Vagina (tissue), 2 donors: ENCODE data around the gene NRARP.

Experiments used
- POLR2A ChIP-seq, 2 donors: fragments of 450-650 bp; IDR thresholded peaks; one replicate each; pipeline ENCODE4 v1.6.1; 2017; ENCODE audit warnings: antibody characterized with exemption in 2 of 2, mild to moderate bottlenecking in 2 of 2, moderate library complexity in 2 of 2
- TF ChIP-seq, protein P1 (sequence below), 3 experiments: fragments of 450-650 bp in 2 of 3; fragments of 200-600 bp in 1 of 3; sonication (generic) in 1 of 3; IDR thresholded peaks; one replicate each; pipeline ENCODE4 v1.5.1; 2017 to 2019; ENCODE audit warnings: antibody characterized with exemption in 3 of 3, mild to moderate bottlenecking in 2 of 3, moderate library complexity in 2 of 3

DNA sequence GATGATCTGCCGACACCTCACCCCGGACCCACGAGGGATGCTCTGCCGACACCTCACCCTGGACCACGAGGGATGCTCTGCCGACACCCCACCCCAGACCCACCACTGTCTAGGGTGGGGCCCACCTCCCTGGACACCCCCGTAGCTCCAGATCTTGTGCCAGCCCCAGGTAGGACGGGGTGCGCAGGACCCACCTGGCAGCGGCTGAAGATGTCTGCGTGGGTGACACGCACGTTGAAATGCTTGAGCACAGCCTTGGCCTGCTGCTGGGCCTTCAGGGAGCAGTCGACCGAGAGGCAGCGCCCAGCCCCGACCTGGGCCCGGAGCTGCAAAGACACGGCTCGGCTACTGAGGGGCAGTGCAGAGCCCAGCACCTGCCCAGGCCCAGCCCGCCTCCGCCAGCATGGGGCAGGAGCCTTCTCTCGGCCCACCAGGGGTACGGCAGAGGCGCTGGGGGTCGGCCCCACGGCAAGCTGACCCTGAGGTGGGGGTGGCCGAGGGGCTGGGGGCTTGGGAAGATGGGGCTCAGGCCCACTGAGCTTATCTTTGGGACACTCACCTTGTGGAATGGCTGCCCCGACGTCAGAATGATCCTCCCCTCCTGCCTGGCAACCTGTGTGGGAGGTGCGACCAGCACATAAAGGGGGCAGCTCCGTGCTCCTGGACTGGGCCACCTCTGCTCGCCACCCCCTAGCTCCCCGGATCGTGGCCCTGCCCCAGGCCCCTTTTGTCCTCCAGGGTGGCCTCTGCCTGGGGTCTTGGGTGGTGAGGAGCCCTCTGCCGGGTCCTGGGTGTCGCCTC lies 21.7 kb upstream of the NRARP start:
- TF ChIP-seq POLR2A (IDR thresholded peaks at IDR 0.05): no peak
- TF ChIP-seq, protein P1, sequence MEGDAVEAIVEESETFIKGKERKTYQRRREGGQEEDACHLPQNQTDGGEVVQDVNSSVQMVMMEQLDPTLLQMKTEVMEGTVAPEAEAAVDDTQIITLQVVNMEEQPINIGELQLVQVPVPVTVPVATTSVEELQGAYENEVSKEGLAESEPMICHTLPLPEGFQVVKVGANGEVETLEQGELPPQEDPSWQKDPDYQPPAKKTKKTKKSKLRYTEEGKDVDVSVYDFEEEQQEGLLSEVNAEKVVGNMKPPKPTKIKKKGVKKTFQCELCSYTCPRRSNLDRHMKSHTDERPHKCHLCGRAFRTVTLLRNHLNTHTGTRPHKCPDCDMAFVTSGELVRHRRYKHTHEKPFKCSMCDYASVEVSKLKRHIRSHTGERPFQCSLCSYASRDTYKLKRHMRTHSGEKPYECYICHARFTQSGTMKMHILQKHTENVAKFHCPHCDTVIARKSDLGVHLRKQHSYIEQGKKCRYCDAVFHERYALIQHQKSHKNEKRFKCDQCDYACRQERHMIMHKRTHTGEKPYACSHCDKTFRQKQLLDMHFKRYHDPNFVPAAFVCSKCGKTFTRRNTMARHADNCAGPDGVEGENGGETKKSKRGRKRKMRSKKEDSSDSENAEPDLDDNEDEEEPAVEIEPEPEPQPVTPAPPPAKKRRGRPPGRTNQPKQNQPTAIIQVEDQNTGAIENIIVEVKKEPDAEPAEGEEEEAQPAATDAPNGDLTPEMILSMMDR (IDR thresholded peaks at IDR 0.05): no peak
